ENCODE results near the gene APLN. TPM values are rescaled to one million over a fixed set of nuclear protein-coding genes. Genes with fewer than 3 reads are reported as not detected.

APLN gene
- 0.17 TPM for polyA plus RNA-seq (2012; ENCODE audit: missing spikeins)

GRCh38 chrX:129654652-129655546 is at the start of gene APLN:
Gene APLN (minus strand): TSS chrX:129654956. CDS start chrX:129654630, 326 bp downstream.
- TF ChIP-seq POLR2A (IDR thresholded peaks at IDR 0.05; ENCODE audit: low read depth, low read length) (no peak), TAF1 (IDR thresholded peaks at IDR 0.05; ENCODE audit: borderline replicate concordance, low read depth, low read length) (no peak), POLR2AphosphoS5 (IDR thresholded peaks at IDR 0.05; ENCODE audit: low read depth, low read length) (no peak)
- FAIRE-seq: no peak
- no peak for DNase-seq (ENCODE audit: insufficient read length)

- TF ChIP-seq POLR2AphosphoS5 (IDR thresholded peaks at IDR 0.05; ENCODE audit: low read depth, low read length): no peak
- TF ChIP-seq TAF1 (IDR thresholded peaks at IDR 0.05; ENCODE audit: borderline replicate concordance, low read depth, low read length): no peak
- TF ChIP-seq POLR2A (IDR thresholded peaks at IDR 0.05; ENCODE audit: low read depth, low read length): no peak
- FAIRE-seq: no peak
- no peak for DNase-seq (ENCODE audit: insufficient read length)
These were observed 49.7 kb upstream of the APLN start for GRCh38 chrX:129704491-129704890.

DNA sequence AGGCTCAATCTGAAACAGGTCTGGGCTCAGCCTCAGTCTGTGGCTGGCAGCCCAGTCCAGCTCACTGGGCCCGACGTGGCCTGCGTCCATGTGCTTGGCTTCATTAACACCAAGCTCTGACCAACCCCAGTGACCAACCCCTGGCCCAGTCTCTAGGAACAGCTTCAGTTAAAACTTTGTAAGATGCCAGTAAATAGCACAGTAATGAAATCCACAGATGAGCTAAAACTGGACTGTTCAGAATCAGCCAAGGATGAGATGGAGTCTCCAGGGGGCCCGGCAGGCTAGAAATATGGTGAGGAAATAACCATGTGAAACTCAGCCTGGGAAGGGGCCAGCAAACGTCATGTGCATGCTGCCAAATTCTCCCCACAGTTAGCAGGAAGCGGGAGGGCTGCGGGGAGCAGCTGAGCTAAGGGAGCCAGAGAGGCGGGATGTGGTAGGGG is 46.9 kb upstream of the APLN start:
- FAIRE-seq: no peak
- no peak for TF ChIP-seq POLR2AphosphoS5 (IDR thresholded peaks at IDR 0.05; ENCODE audit: low read depth, low read length)
- no peak for TF ChIP-seq POLR2A (IDR thresholded peaks at IDR 0.05; ENCODE audit: low read depth, low read length)
- TF ChIP-seq TAF1 (IDR thresholded peaks at IDR 0.05; ENCODE audit: borderline replicate concordance, low read depth, low read length): no peak
- no peak for DNase-seq (ENCODE audit: insufficient read length)

DNA sequence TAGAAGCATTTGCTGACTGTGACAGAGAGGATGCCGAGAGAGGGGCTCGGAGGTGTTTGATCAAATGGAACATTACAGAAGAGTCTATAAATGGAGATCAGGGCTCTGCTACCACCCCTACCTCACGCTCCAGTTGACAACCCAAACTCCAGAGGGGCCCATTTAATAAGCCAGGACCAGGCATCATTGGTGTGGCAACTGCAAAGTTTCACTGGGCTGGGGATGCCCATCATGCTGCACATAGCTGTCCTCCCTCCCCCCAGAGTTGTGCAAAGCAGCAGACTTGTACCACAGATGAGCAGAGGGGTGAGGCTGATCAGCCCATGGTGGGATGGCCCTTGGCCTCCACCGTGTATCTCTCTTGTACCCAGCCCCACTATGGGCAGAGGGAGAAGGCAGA is 45.8 kb upstream of the APLN start:
- FAIRE-seq: no peak
- TF ChIP-seq TAF1 (IDR thresholded peaks at IDR 0.05; ENCODE audit: borderline replicate concordance, low read depth, low read length): no peak
- TF ChIP-seq POLR2A (IDR thresholded peaks at IDR 0.05; ENCODE audit: low read depth, low read length): no peak
- TF ChIP-seq POLR2AphosphoS5 (IDR thresholded peaks at IDR 0.05; ENCODE audit: low read depth, low read length): no peak
- no peak for DNase-seq (ENCODE audit: insufficient read length)

- no peak for DNase-seq (ENCODE audit: insufficient read length)
- TF ChIP-seq POLR2A (IDR thresholded peaks at IDR 0.05; ENCODE audit: low read depth, low read length) (no peak), TAF1 (IDR thresholded peaks at IDR 0.05; ENCODE audit: borderline replicate concordance, low read depth, low read length) (no peak), POLR2AphosphoS5 (IDR thresholded peaks at IDR 0.05; ENCODE audit: low read depth, low read length) (no peak)
- FAIRE-seq: no peak
These were observed 43.4 kb upstream of the APLN start for GRCh38 chrX:129698150-129698549.

DNA sequence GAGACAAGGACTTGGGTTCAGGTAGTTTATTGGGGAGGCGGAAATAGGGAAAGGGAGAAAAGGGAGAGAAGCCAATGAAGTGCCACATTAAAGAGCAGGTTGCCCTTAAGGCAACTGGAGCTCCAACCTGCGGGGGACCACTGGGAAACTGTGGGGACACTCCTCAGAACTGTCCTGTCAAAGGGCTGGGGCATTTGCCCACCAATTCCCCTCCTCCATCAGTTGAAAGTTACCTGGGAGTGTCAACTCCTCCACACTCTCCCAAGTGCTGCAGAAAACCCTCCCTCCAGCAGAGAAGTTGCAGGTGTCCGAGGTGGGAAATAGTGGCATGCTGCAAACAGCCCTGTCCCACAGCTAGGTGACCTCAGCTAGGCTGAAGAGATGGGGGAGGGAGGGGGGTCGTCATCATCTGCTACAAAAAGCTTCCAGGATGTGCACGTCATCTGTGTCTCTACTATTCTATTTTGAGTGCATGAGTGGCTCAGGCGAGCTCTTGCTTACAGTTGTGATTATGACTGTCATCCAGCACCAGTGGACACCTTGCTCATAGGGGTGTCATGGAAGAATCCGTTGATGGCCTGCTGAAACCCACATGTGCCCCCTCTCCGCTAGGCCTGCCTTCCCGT is 42.6 kb upstream of the APLN start:
- no peak for FAIRE-seq
- TF ChIP-seq TAF1 (IDR thresholded peaks at IDR 0.05; ENCODE audit: borderline replicate concordance, low read depth, low read length) (no peak), POLR2AphosphoS5 (IDR thresholded peaks at IDR 0.05; ENCODE audit: low read depth, low read length) (no peak), POLR2A (IDR thresholded peaks at IDR 0.05; ENCODE audit: low read depth, low read length) (no peak)
- DNase-seq (ENCODE audit: insufficient read length): no peak

DNA sequence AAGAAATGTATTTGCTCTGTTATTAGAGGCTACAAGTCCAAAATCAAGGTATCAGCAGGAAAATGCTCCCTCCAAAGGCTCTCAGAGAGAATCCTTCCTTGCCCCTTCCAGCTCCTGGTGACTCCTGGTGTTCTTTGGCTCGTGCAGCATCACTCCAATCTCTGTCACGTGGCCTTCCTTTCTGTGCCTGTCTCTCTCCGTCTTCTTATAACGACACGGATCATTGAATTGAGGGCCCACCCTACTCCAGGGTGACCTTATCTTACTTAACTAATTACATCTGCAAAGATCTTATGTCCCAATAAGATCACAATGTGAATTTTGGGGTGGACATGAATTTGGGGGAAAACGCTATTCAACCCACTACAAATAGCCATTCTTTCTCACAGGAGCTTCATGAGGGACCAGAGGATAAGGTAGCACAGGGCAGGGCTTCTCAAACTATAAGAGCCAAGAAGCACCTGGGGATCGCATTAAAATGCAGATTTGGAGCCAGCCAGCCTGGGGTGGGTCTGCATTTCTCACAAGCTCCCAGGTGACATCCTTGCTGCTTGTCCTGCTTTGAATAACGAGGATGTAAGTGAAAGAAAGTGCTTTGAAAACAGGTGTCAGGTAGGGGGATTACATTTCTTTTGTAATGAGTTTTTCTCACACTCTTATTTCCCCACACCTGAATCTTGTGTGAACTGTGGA is 41.9 kb upstream of the APLN start:
- TF ChIP-seq POLR2AphosphoS5 (IDR thresholded peaks at IDR 0.05; ENCODE audit: low read depth, low read length): no peak
- no peak for TF ChIP-seq TAF1 (IDR thresholded peaks at IDR 0.05; ENCODE audit: borderline replicate concordance, low read depth, low read length)
- no peak for TF ChIP-seq POLR2A (IDR thresholded peaks at IDR 0.05; ENCODE audit: low read depth, low read length)
- DNase-seq (ENCODE audit: insufficient read length) (no peak), FAIRE-seq (no peak)

DNA sequence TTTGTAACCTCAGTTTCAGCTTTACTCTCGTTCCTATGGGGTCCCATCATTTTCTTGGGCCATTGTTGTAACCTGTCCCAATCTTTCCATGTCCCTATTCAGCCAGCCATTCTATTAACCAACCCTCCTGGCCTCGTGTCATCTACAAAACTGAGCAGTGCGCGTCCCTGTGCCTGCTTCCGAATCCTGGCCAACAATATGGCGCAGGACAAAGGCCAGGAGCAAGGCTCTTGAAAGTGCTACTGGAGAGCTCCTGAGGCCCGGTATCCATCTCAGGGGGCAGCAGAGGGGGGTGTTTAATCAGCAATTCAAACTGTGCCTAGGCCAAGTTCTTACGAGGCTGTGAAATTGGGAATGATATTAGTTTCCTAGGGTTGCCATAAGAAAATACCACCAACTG is 41.2 kb upstream of the APLN start:
- no peak for TF ChIP-seq TAF1 (IDR thresholded peaks at IDR 0.05; ENCODE audit: borderline replicate concordance, low read depth, low read length)
- no peak for TF ChIP-seq POLR2A (IDR thresholded peaks at IDR 0.05; ENCODE audit: low read depth, low read length)
- TF ChIP-seq POLR2AphosphoS5 (IDR thresholded peaks at IDR 0.05; ENCODE audit: low read depth, low read length): no peak
- DNase-seq (ENCODE audit: insufficient read length) (no peak), FAIRE-seq (no peak)

GRCh38 chrX:129695535-129695934 is 40.8 kb upstream of the APLN start:
- DNase-seq (ENCODE audit: insufficient read length) (no peak), FAIRE-seq (no peak)
- TF ChIP-seq POLR2A (IDR thresholded peaks at IDR 0.05; ENCODE audit: low read depth, low read length) (no peak), TAF1 (IDR thresholded peaks at IDR 0.05; ENCODE audit: borderline replicate concordance, low read depth, low read length) (no peak), POLR2AphosphoS5 (IDR thresholded peaks at IDR 0.05; ENCODE audit: low read depth, low read length) (no peak)

- DNase-seq (ENCODE audit: insufficient read length) (no peak), FAIRE-seq (no peak)
- TF ChIP-seq POLR2AphosphoS5 (IDR thresholded peaks at IDR 0.05; ENCODE audit: low read depth, low read length) (no peak), POLR2A (IDR thresholded peaks at IDR 0.05; ENCODE audit: low read depth, low read length) (no peak), TAF1 (IDR thresholded peaks at IDR 0.05; ENCODE audit: borderline replicate concordance, low read depth, low read length) (no peak)
These were observed 40.0 kb upstream of the APLN start for GRCh38 chrX:129694805-129695204.

DNA sequence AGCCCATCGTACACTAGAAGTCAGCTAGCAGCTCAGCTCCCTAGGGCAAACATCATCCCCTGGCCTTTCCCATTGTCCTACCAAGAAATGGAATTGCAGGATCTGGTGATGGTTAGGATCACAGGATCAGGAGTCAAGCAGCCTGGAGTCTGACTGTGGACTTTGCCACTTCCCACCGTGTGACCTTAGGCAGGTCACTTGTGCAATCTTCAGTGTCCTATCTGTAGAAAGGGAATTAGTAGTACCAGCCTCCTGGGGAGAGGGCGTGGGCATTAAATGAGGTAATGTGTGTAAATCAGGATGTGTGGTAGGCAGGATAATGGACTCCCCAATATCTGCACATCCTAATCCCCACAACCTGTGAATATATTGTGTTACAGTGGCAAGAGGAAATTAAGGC is 38.6 kb upstream of the APLN start:
- TF ChIP-seq TAF1 (IDR thresholded peaks at IDR 0.05; ENCODE audit: borderline replicate concordance, low read depth, low read length): no peak
- no peak for TF ChIP-seq POLR2A (IDR thresholded peaks at IDR 0.05; ENCODE audit: low read depth, low read length)
- TF ChIP-seq POLR2AphosphoS5 (IDR thresholded peaks at IDR 0.05; ENCODE audit: low read depth, low read length): no peak
- FAIRE-seq (no peak), DNase-seq (ENCODE audit: insufficient read length) (no peak)
